HG02973 (cell line): ENCODE data around the gene ATXN1.
"Not testable (repeated sequence)": the region's sequence is repeated elsewhere in the genome, so short reads cannot be mapped to it uniquely, and the experiment has no call there.

Experiments used
- ATAC-seq: cut with Tn5 transposase; IDR thresholded peaks from one replicate; pipeline ENCODE4 v1.9.1; 2021; ENCODE audit warnings: moderate library complexity; ENCODE audit not compliant: unreplicated experiment

ATXN1 gene

DNA sequence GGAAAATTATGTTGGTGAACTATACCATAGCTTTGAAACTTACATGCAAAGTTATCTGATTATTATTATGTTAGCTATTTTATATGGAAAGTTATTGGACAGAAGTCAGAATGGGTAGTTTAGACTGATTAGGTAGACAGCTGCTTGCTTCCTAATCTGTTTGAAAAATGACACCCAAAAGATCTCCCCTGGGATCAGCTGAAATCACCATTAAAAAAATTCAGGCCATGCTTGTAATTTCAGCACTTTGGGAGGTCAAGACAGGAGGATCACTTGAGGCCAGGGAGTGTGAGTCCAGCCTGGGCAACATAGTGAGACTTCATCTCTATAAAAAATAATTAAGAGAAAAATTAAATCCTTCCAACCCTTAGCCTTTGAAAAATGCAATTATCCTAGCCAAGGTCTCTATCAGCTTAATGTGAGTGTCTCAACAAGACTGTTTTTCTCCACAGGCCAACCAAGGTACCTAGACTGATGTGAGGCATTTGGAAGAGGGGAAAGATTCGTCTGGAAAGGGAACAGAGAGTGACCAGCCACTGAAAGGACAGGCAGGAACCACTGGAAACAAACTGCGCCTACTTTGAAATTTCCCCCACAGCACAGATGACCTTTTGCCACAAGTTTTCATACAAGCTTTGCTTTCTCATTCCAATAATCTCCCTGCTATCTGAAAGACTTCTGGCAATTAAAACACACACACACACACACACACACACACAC lies 290.6 kb downstream of the ATXN1 start:
- ATAC-seq: no peak

DNA sequence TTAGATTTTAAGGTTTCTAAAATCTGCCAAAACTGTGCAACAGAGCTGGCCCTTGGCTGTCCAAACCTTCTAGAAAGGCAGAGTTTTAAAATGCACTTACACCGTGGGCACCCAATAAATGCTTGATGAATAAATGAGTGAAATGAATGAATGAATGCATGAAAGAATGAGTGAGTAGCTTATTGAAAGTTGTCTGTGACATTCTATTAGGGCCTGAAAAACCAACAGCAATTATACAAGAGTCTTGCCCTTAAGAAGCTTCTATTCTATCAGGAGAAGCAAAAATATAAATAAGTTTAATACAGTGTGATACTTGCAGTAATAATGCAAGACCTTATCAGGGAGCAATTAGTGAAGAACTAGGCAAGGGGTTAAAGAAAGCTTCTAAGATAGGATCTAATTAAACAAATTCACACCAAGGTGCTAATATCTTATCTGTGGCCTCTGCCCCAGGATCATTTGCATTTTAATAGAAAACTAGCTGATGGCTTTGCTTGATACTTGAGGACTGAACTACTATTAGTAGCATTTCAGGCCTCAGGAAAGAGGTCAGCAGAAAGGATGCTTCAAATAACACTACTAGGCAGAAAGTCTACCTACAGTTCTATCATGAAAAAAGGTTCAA lies 292.2 kb downstream of the ATXN1 start:
- no peak for ATAC-seq

- ATAC-seq: no peak
These were observed 294.3 kb downstream of the ATXN1 start for GRCh38 chr6:16466800-16467553.

GRCh38 chr6:16464045-16464444 lies 297.2 kb downstream of the ATXN1 start:
- ATAC-seq: no peak

- ATAC-seq: not testable (repeated sequence)
These were observed 298.0 kb downstream of the ATXN1 start for GRCh38 chr6:16463246-16463645.

- ATAC-seq: no peak
These were observed 299.8 kb downstream of the ATXN1 start for GRCh38 chr6:16461491-16461890.

GRCh38 chr6:16459472-16459871 lies 301.8 kb downstream of the ATXN1 start:
- not testable (repeated sequence) for ATAC-seq

DNA sequence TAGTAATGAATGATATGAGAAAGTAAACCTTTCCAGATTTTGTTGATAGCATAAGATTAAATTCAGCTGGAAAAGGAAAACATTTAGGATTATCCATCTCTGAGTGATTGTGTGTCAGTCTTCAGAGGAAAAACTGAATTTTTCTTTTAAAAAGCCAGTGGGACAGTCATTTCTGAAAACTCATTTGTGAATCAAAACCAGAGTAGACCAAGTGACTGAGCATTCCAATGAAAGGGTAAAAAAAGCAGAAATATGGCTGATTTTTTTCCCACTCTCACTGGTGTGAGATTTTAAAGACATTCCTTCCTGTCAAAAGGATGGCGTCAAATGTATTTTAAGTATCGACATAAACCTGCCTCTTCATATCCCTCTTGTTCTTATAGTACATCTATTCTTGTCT lies 308.9 kb downstream of the ATXN1 start:
- ATAC-seq: no peak

- no peak for ATAC-seq
These were observed 310.4 kb downstream of the ATXN1 start for GRCh38 chr6:16450821-16451220.

GRCh38 chr6:16450285-16450684 lies 311.0 kb downstream of the ATXN1 start:
- ATAC-seq: no peak

GRCh38 chr6:16446273-16446672 lies 315.0 kb downstream of the ATXN1 start:
- ATAC-seq: no peak

DNA sequence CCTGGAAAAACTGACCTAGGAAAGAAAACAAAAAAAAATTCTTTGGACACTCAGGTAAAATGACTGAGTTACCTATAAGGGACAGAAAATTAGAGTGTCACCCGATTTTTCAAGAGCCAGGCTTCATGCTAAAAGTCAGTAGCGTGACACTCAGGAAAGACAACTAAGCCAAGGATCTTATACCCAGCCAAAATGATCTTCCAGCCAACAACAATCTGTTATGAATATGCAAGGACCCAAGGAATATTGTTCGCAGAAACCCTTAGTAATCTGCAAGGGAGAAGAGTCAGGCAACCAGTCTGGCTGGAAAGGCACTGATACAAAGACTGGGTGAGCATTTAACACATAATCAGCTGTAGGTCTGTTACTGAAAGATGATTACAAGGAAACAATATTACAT lies 319.2 kb downstream of the ATXN1 start:
- no peak for ATAC-seq

GRCh38 chr6:16441262-16441661 lies 320.0 kb downstream of the ATXN1 start:
- no peak for ATAC-seq

DNA sequence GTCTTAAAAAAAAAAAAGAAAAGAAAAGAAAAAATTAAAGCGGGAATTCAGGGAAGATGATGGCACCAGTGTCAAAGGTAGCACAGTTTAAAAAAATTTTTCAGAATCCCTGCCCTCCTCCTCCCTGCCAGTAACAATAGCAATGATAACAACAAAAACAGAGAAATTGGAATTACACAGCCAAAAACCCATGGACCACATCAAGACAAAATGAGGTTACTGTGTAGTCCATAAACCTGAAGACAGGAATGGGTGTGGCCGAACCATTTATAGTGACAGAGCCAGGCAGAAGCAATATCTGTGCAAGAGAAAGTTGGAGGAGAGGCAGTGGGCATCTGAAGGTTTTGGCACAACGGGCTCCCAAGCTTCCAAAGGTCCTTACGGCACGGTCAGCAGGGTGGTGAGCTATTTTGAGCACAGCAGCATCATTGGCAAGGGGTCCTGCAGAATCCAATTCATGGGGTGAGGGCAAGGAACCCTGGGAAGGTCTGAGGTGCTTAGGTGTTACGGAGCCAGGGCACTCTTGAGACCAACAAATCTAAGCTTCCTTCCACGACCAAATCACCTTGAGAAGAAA lies 320.5 kb downstream of the ATXN1 start:
- no peak for ATAC-seq

- ATAC-seq: no peak
These were observed 322.3 kb downstream of the ATXN1 start for GRCh38 chr6:16438718-16439591.

- ATAC-seq: no peak
These were observed 323.3 kb downstream of the ATXN1 start for GRCh38 chr6:16437984-16438383.

GRCh38 chr6:16437095-16437494 lies 324.2 kb downstream of the ATXN1 start:
- no peak for ATAC-seq

GRCh38 chr6:16436550-16436949 lies 324.7 kb downstream of the ATXN1 start:
- ATAC-seq: no peak

- no peak for ATAC-seq
These were observed 326.4 kb downstream of the ATXN1 start for GRCh38 chr6:16434885-16435284.

DNA sequence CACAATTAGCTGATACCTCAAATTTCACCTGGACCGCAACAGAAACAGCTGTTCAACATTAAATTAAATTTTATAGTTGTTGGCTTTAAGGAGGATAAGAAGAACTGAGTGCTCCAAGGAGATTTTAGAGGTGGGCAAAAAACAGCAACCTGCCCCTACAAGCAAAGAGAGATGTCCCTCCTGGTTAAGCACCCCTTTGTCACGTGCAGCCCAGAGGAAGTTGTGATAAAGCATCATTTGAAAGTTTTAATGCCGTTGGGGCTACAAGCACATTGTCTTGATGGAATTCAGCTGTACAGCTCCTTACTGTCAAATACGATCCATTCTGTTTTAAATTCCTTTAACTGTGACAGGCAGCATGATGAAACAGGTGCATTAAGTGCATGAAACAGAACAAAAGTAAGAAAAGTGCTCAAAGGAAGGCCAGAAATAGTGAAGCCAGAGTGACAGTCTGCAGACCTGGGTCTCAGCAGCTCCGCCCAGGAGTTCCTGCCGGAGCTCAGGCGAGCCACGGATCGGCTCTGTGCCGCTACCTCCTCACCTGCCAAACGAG lies 327.8 kb downstream of the ATXN1 start:
- ATAC-seq: no peak
